Measurements from ENCODE around the gene RIMS4. TPM values are rescaled to one million over a fixed set of nuclear protein-coding genes. Genes with fewer than 3 reads are reported as not detected.

The RIMS4 gene
- total RNA-seq, 2 donors from 2014 or later, result 0.47 to 1.5 TPM

- Histone ChIP-seq H3K9me3 (no peaks in the 10 kb centered on the region), H3K4me3 (no peak overlapping the region), H3K27me3 (peaks cover 0 to under 1% of the 10 kb centered on the region in 2 donors), H3K36me3 (no peaks in the 10 kb centered on the region), H3K4me1 (peaks cover 0 to 7% of the 10 kb centered on the region in 2 donors), H3K27ac (no peak overlapping the region)
- no peak for DNase-seq (ENCODE audit: low spot score)
- TF ChIP-seq, protein P1, sequence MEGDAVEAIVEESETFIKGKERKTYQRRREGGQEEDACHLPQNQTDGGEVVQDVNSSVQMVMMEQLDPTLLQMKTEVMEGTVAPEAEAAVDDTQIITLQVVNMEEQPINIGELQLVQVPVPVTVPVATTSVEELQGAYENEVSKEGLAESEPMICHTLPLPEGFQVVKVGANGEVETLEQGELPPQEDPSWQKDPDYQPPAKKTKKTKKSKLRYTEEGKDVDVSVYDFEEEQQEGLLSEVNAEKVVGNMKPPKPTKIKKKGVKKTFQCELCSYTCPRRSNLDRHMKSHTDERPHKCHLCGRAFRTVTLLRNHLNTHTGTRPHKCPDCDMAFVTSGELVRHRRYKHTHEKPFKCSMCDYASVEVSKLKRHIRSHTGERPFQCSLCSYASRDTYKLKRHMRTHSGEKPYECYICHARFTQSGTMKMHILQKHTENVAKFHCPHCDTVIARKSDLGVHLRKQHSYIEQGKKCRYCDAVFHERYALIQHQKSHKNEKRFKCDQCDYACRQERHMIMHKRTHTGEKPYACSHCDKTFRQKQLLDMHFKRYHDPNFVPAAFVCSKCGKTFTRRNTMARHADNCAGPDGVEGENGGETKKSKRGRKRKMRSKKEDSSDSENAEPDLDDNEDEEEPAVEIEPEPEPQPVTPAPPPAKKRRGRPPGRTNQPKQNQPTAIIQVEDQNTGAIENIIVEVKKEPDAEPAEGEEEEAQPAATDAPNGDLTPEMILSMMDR (IDR thresholded peaks at IDR 0.05), result no peak
Observed at GRCh38 chr20:44800391-44801046, 9.8 kb downstream of the RIMS4 start.

GRCh38 chr20:44799691-44800090 lies 10.7 kb downstream of the RIMS4 start:
- Histone ChIP-seq H3K4me3 (no peak overlapping the region), H3K4me1 (peaks cover 0 to 7% of the 10 kb centered on the region in 2 donors), H3K27me3 (no peaks in the 10 kb centered on the region), H3K9me3 (no peaks in the 10 kb centered on the region), H3K36me3 (no peaks in the 10 kb centered on the region), H3K27ac (no peak overlapping the region)
- TF ChIP-seq, protein P1 (IDR thresholded peaks at IDR 0.05), result no peak
- no peak for DNase-seq (ENCODE audit: low spot score)

DNA sequence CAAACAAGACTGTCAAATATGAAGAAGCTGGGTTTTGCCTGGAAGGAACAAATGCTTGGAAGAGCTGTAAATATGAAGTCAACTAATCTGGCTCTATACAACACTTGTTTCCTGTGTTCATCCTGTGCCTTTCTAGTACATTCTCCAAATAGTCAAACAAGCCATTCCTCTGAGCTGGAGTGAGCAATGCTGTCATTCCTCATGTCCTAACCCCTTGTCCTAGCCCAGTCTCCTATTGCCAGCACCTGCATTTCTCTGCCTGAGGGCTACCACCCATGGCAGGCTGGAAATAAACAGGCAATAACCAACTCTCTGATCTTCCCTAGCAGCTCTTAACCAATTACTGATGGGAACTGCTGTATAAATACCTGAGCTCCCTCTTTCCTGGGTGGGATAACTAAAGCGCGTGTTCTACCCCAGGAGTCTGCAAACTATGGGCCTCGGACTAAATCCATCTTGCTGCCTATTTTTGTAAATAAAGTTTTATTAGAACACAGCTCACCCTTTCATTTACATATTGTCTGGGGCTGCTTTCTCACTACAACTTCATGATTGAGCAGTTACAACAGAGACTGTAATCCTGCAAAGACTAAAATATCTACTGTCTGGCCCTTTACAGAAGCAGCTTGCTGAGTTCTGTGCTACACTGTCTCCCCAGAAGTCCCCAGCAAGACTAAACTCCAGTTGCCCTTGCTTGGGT lies 13.4 kb downstream of the RIMS4 start:
- no peaks in the 10 kb centered on the region for H3K9me3 ChIP-seq
- H3K4me3 ChIP-seq, result no peak overlapping the region
- no peaks in the 10 kb centered on the region for H3K27me3 ChIP-seq
- TF ChIP-seq, protein P1 (IDR thresholded peaks at IDR 0.05), result no peak
- H3K4me1 ChIP-seq, result peaks cover 0 to 7% of the 10 kb centered on the region in 2 donors
- no peaks in the 10 kb centered on the region for H3K36me3 ChIP-seq
- H3K27ac ChIP-seq, result no peak overlapping the region
- no peak for DNase-seq (ENCODE audit: low spot score)

GRCh38 chr20:44796311-44796710 lies 14.0 kb downstream of the RIMS4 start:
- DNase-seq (ENCODE audit: low spot score), result no peak
- H3K9me3 ChIP-seq, result no peaks in the 10 kb centered on the region
- H3K27ac ChIP-seq, result no peak overlapping the region
- H3K36me3 ChIP-seq, result no peaks in the 10 kb centered on the region
- no peaks in the 10 kb centered on the region for H3K27me3 ChIP-seq
- TF ChIP-seq, protein P1 (IDR thresholded peaks at IDR 0.05), result no peak
- no peak overlapping the region for H3K4me3 ChIP-seq
- peaks cover 0 to 2% of the 10 kb centered on the region in 2 donors for H3K4me1 ChIP-seq

- no peak overlapping the region for H3K27ac ChIP-seq
- H3K9me3 ChIP-seq, result no peaks in the 10 kb centered on the region
- no peaks in the 10 kb centered on the region for H3K36me3 ChIP-seq
- TF ChIP-seq, protein P1 (IDR thresholded peaks at IDR 0.05), result no peak
- no peak overlapping the region for H3K4me3 ChIP-seq
- H3K27me3 ChIP-seq, result no peaks in the 10 kb centered on the region
- H3K4me1 ChIP-seq, result no peaks in the 10 kb centered on the region
- DNase-seq (ENCODE audit: low spot score), result no peak
Observed at GRCh38 chr20:44795836-44796235, 14.5 kb downstream of the RIMS4 start.

Data from right atrium auricular region (tissue), 2 donors.